Activated CD4-positive, alpha-beta T cell treated with anti-CD3 and anti-CD28 coated beads for 24 hours (primary cell): ENCODE data around the gene ESPN.
"Not testable (repeated sequence)": the region's sequence is repeated elsewhere in the genome, so short reads cannot be mapped to it uniquely, and the experiment has no call there.

Source experiments
- DNase-seq, 2 donors: peaks; one replicate each; pipeline ENCODE4 v3.0.0-alpha.2; 2020; ENCODE audit warnings: low read depth in 2 of 2

Gene ESPN, protein sequence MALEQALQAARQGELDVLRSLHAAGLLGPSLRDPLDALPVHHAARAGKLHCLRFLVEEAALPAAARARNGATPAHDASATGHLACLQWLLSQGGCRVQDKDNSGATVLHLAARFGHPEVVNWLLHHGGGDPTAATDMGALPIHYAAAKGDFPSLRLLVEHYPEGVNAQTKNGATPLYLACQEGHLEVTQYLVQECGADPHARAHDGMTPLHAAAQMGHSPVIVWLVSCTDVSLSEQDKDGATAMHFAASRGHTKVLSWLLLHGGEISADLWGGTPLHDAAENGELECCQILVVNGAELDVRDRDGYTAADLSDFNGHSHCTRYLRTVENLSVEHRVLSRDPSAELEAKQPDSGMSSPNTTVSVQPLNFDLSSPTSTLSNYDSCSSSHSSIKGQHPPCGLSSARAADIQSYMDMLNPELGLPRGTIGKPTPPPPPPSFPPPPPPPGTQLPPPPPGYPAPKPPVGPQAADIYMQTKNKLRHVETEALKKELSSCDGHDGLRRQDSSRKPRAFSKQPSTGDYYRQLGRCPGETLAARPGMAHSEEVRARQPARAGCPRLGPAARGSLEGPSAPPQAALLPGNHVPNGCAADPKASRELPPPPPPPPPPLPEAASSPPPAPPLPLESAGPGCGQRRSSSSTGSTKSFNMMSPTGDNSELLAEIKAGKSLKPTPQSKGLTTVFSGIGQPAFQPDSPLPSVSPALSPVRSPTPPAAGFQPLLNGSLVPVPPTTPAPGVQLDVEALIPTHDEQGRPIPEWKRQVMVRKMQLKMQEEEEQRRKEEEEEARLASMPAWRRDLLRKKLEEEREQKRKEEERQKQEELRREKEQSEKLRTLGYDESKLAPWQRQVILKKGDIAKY

DNA sequence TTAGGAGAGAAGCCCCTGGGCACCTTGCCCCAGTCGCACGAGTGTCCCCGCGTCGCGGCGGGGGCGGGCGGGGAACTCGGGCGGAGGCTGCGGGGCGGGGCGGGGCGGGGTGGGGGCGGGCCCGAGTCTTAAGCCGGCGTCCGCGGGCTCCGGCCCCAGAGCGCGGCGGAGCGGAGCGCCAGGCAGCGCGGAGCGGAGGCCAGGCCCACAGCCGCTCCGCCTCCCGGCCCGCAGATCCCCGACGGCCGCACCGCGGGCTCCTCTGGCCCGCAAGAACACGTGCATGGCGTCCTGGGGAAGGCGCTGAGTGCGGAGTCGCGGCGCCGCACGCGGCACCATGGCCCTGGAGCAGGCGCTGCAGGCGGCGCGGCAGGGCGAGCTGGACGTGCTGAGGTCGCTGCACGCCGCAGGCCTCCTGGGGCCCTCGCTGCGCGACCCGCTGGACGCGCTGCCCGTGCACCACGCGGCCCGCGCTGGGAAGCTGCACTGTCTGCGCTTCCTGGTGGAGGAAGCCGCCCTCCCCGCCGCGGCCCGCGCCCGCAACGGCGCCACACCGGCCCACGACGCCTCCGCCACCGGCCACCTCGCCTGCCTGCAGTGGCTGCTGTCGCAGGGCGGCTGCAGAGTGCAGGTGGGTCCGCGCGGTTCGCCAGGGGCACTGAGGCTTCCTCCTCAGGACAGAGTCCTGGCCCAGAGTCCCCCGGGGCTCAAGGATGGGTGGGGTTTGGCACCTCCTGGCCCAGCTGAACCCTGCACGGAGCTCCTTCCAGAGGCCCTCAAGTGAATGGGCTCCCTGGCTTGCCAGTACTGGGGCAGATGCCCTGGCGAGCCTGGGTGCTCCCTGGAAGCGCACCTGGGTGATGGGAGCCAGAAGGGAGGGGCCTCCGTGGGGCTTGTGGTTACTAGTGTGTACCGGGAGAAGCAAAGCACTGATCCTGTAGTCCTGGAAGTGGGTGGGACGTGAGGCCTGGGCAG lies at the start of gene ESPN:
ESPN (plus strand) TSS at position 158 of the 975 bp plus-strand sequence; CDS start at position 338, 180 bp downstream.
- no peak for DNase-seq

DNA sequence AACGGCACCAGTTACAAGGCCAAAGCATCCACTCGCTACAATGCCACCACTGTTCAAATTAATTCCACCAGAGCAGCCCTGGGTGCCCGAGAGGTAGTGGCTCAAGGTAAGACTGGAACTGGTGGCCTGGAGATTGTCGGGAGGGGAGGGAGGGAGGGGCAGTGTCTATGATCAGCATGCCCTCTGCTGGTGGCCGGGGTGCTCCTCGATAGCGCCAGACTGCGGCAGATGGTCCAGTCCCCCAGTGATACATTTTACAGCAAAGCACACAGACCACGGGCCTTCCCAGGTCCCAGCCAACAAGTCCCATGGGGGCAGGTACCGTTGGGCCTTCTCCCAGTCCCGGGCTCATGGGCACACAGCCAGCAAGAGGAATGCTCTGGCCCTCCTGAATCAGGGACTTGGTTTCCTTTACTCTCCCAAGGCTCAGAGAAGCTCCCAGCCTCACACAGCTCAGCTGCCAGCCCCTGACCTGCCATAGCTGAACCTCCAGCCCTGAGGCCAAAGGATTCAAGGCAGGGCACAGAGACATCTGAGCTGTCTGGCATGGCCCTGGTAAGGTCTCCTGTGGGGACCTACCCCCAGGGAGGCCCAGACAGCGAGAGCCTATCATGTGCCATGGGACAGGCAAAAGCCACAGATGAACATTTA lies 46.4 kb upstream of the ESPN start:
- no peak for DNase-seq

DNA sequence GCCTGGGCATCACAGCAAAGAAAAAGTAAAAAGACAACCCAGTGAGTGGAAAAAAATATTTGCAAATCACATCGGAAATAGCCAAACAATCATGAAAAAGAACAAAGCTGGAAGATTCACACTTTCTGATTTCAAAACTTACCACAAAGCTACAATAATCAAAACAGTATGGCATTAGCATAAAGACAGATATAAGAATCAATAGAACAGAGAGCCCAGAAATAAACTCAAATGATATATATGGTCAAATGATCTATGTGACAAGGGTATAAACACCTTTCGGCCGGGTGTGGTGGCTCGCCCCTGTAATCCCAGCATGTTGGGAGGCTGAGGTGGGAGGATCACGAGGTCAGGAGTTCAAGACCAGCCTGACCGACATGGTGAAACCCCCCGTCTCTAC lies 44.5 kb upstream of the ESPN start:
- no peak for DNase-seq

DNA sequence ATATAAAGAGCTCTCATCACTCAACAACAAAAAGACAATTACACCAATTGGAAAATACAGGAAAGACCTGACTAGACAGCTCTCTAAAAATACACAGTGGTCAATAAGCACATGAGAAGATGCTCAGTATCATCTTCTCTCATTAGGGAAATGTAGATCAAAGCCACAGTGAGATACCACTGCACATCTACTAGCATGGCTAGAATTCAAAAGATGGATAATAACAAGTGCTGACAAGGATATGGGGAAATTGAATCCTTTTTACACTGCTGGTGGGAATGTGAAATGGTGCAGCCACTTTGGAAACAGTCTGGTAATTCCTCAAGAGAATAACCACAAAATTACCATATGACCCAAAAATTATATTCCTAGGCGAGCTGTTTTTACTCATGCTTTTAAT lies 40.4 kb upstream of the ESPN start:
- DNase-seq, result no peak

DNA sequence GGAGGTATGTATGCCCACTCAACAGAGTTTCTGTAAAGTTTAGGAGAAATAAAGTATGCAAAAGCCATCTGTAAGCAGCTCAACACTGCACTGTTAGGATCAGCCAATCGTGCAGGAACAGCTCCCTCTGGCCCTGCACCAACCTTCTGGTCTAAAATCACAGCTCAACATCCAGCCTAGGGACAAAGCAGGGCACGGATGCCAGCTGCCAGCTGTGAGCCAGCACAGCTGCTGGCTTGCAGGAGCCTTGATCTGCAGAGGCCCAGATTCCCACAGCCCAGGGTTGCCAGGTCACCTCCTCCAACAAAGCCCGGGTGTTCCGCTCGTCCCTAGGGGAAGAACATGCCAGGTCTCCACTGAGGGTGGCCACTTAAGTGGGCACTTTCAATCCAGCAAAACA lies 39.6 kb upstream of the ESPN start:
- DNase-seq, result no peak

DNA sequence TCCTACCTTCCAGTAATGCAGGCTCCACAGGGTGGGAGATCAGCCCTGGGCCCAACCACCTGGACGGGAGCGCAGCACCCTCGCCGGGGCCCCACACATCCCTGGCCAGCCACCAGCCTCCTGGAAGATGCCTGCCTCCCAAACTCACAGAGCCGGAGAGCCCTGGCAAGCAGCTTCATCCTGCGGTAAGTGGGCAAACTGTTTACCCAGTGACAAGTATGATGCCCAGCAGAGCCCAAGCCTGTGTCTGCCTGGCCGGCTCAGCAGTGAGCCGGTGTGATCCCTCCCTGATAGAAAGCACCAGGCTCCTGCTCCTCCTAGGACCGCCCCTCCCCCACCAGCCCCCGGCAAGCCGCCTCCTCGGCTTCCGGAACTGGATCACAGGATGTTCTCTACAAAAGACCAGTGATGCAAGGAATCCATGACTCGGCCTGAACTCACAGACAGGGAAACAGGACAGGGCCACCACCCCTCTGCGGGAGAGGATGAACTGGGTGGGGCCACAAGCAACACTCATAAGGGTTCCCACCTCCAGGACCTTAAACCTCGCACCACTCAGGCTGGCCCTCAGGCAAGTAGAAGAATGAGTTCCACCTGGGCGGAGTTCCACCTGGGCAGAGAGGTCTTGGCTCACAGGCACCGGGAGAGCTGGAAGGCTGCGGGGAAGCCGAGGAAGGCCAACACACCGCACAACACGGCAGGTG lies 38.9 kb upstream of the ESPN start:
- no peak for DNase-seq

DNA sequence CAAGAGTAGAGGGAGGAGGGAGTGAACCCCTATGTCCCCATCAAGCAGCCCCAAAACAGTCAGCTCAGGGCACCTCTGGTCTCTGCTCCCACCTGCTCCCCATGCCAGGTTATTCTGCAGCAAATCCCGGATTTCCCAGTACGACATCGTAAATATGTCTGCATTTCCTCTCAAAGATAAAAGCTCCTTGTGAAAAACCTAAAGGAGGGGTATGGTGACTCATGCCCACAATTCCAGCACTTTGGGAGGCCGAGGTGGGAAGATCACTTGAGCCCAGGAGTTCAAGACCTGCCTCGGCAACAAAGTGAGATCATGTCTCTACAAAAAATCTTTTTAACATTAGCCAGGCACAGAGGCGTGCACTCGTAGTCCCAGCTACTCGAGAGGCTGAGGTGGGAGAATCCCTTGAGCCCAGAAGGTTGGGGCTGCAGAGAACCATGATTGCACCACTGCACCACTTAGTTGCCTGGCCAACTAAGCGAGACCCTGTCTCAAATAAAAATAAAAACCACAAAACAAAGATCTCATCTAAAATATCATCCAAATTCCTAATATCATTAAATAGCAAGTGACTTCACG lies 38.1 kb upstream of the ESPN start:
- DNase-seq, result no peak

DNA sequence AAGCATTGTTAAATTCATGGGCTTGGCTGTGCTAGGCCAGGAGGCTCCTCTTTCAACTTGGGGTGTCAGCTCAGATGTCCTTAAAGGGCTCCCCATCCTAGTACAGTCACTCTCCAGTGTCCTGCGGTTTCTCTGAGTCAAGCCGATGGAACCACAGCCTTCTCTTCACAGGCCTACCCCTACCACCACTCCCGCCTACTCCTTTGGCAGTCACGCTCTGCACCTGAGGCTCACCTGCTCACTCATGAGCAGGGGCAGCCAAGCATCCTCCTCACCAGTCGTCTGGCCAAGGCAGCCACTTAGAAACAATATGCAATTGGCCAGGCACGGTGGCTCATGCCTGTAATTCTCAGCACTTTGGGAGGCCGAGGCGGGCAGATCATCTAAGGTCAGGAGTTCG lies 34.6 kb upstream of the ESPN start:
- no peak for DNase-seq

DNA sequence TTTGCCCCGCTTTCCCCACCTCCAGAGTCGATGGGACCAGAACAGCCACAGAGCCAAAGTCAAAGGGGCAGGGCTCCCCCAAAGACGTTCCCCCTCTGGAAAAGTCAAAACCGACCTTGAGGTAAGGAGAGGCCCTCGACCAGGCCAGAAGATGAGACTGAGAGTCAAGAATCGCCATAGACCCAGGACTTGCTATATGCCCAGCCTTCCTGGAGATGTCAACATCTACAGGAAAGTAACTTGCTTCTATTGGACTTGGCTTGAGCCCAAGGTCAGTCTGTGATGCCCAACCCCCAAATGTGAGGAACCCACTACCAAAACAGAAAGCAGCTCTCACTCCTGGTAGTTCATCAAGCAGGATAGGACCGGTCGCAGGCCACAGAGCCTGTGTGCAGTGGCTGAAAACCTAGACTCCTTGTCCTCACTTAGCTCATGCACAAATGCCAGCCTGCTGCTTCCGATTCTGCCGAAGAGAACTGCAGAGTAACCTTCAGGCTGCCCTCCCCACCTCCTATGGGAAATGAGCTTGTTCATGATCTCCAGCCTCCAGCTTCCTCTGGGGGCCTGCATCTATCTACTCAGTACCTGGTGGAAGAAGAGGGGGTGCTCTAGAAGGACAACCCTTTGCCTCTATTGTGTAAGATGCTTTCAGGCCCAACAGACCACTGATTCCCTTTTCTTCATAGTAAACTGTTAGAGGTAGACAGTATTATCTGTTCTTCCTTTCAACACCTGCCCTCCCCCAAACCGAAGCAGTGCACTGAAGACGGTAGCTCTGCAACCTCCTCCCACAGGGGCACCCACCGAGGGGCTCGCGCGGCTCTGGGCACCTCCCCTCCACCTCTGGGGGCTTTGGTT lies 32.4 kb upstream of the ESPN start:
- no peak for DNase-seq

DNA sequence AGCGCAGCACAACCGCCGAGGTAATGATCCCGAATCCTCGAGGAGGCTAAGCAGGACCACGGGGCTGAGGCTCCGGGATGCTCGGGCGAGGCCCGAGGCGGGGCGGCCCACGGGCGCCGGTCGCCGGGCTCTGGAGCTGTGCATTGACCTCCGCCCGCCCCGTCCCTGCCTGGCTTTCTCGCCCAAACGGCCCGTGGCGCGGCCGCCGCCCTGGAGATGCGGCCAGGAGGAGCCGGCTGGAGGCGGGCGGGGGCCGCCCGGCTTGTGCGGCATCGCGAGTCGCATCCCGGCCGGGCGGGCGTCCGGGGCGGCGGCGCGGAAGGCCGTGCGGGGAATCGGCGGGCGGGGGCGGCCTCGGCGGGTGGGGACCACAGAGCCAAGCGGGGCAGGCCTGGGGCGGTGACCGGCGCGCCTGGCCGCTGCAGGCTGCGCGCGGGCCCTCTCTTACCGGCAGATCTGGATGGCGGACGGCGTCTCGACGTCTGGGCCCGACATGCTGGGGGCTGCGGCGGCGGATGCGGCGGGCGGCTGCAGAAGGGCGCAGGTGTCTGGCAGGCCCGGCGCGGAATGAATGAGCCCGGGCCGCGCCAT lies 31.7 kb upstream of the ESPN start:
- no peak for DNase-seq

DNA sequence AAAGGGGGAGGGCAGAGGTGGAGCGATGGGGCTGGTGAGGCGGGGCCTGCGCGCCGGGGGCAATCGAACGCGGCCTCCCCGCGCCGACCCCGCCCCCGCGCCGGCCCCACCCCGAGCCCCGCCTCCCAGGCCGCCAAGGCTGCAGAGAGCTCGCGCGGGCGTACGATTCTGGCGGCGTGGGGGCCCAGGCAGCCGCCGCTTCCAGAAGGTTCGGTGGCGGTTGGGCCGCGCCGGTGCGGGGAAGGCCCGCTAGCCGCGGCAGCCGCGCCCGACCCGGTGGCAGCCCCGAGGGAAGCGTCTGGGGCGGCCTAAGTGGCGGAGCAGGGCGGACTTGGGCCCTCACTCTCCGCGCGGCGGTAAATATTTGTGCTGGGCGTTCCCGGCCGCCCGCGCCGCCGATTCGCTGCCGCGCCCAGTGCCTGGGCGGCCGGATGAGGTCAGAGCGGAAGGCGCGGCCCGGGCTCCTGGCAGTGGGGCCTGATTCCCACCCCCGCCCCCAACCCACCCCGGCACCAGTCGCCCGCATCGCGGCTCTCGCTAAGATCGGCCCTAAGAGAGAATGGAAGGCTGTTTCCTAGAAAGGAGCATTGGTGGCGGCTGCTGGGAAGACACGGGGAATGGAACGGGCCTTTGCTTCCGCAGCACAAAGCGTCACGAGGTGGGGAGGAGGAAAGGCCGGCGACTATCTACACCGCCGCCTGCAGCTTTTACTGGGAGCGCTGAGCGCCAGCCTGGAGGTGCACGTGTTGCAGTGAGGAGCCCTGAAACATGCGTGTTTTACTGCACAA lies 31.0 kb upstream of the ESPN start, which contains the start of gene ACOT7:
ACOT7 (minus strand) TSS at position 368 of the 788 bp plus-strand sequence. CDS start 368 bp downstream, outside the sequence.
- DNase-seq, result peak; percentile 84 to 91

DNA sequence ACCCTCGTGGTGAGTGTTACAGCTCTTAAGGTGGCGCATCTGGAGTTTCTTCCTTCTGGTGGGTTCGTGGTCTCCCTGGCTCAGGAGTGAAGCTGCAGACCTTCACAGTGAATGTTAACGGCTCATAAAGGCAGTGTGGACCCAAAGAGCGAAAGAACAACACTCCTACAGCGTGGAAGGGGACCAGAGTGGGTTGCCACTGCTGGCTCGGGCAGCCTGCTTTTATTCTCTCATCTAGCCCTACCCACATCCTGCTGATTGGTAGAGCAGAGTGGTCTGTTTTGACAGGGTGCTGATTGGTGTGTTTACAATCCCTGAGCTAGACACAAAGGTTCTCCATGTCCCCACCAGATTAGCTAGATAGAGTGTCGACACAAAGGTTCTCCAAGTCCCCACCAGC lies 29.4 kb upstream of the ESPN start:
- DNase-seq, result not testable (repeated sequence)

DNA sequence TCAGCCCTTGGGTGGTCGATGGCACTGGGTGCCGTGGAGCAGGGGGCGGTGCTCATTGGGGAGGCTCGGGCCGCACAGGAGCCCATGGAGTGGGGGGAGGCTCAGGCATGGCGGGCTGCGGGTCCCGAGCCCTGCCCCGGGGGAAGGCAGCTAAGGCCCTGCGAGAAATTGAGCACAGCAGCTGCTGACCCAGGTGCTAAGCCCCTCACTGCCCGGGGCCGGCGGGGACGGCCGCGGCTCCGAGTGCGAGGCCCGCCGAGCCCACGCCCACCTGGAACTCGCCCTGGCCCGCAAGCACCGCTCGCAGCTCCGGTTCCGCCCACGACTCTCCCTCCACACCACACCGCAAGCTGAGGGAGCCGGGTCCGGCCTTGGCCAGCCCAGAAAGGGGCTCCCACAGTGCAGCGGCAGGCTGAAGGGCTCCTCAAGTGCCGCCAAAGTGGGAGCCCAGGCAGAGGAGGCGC lies 28.8 kb upstream of the ESPN start:
- DNase-seq, result not testable (repeated sequence)

DNA sequence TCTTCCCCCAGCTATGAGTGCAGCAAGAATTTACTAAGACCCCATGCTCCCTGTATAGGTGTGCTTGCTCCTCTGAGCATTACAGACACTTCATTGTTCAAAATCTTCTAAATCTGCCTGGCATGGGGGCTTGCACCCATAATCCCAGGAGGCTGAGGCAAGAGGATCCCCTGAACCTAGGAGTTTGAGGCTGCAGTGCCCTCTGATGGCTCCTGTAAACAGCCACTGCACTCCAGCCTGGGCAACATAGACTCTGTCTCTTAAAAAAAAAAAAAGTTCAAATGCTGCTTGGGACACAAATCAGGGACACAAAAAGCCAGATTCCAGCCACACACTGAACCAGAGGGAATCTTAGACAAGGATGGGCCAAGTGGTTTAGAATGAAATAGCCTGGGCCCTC lies 27.6 kb upstream of the ESPN start:
- DNase-seq, result no peak

DNA sequence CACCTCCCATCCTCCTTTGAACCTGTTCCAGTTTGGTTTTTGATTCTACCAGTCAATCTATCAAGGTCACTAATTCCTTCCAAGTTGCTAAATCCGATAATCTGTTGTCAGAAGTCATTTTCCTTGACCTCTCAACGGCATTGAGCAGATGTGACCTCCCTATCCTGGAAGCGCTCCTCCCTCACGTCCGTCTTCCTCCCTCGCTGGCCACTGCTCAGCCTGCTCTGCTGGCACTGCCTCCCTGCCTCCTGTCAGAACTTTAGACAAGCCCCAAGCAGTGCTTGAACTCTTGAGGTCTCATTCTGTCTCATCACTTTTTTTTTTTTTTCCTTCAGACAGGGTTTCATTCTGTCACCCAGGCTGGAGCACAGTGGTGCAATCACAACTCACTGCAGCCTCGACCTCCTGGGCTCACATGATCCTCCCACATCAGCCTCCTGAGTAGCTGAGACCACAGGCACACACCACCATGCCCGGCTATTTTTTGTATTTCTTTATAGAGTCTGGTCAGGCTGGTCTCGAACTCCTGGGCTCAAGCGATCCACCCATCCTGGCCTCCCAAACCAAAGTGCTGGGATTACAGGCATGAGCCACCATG lies 26.6 kb upstream of the ESPN start:
- no peak for DNase-seq

DNA sequence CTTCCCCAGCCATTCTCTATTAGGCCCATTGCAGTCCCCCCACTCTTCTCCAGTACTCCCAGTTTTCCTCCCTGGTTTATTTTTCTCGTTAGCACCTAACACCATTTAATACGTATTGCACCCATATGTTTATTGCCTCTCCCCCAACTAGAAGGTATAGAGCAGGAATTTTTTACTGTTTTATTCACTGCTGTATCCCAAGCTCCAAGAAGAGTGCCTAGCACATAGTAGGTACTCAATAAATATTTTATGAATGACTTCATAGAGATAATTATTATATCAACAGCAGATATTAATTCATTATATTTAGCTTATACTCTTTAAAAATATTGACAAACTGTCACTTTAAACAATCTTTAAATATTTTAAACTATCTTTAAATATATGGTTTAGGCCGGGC lies 25.3 kb upstream of the ESPN start:
- no peak for DNase-seq

DNA sequence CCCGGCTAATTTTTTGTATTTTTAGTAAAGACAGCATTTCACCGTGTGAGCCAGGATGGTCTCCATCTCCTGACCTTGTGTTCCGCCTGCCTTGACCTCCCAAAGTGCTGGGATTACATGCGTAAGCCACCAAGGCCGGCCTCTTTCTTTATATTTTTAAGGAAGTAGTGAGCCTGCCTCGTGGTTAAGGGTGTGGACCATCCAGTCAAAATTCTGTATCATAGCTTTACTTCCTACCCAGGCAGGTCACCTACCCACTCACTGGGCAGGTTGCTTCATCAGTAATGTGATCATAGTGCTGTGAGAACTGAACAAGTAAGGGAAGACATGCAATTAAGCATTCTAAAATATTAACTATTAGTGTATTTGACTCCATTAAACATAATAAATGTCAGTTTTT lies 22.9 kb upstream of the ESPN start:
- DNase-seq, result no peak
